SK-N-SH (cell line): ENCODE results near the gene PPIB. TPM values are rescaled to one million over a fixed set of nuclear protein-coding genes. Genes with fewer than 3 reads are reported as not detected.

Source experiments
- CTCF ChIA-PET: fragments of 300-600, 350-600 bp; formaldehyde crosslinking; extraction: SDS; loops from one replicate; lab custom pipeline; 2021; lab: Yijun Ruan, JAX
- POLR2A ChIA-PET: fragments of 350-600 bp; sonication (Branson Sonifier 250); formaldehyde crosslinking; extraction: SDS; loops from one replicate; lab custom pipeline; 2020; ENCODE audit warnings: antibody characterized with exemption, inconsistent platforms; lab: Yijun Ruan, JAX
- DNase-seq: peaks from one replicate; pipeline ENCODE4 v3.0.0; 2012
- H2AFZ ChIP-seq: fragments of 200-600 bp; sonication (generic); 2 replicates; pipeline ENCODE4 v1.8.1; 2016; ENCODE audit warnings: antibody characterized with exemption, mild to moderate bottlenecking, low read depth
- H3F3A ChIP-seq: fragments of 200-600 bp; sonication (generic); replicated peaks from 2 replicates; pipeline ENCODE3; 2016; ENCODE audit warnings: antibody characterized with exemption, mild to moderate bottlenecking; ENCODE audit not compliant: insufficient read depth
- H3K27ac ChIP-seq, 2 experiments: fragments of 200-500 bp in 1 of 2; fragments of 200-600 bp in 1 of 2; sonication (Bioruptor generic) in 1 of 2; sonication (generic), shearing (Covaris generic) in 1 of 2; 2 replicates each; pipeline versions ENCODE4 v1.5.1 to v1.6.1; 2014 to 2016; ENCODE audit warnings: low read depth in 2 of 2, inconsistent platforms in 1 of 2, low read length in 1 of 2, mild to moderate bottlenecking in 1 of 2, mixed read lengths in 1 of 2
- H3K27me3 ChIP-seq: fragments of 200-600 bp; sonication (generic), shearing (Covaris generic); 2 replicates; pipeline ENCODE4 v1.6.1; 2016; ENCODE audit warnings: mixed run types; ENCODE audit not compliant: insufficient read depth
- H3K36me3 ChIP-seq, 2 experiments: fragments of 200-500 bp in 1 of 2; fragments of 200-600 bp in 1 of 2; sonication (Bioruptor generic) in 1 of 2; sonication (generic) in 1 of 2; replicated peaks in 1 of 2; 2 replicates each; pipeline versions ENCODE3 to v1.5.1; 2014 to 2016; ENCODE audit warnings: low read length in 1 of 2, mild to moderate bottlenecking in 1 of 2; ENCODE audit not compliant: insufficient read depth in 2 of 2, control insufficient read depth in 1 of 2
- H3K4me1 ChIP-seq, 2 experiments: fragments of 200-500 bp in 1 of 2; fragments of 200-600 bp in 1 of 2; sonication (Bioruptor generic) in 1 of 2; sonication (generic), shearing (Covaris generic) in 1 of 2; 2 replicates each; pipeline versions ENCODE4 v1.5.1 to v1.6.1; 2014 to 2016; ENCODE audit warnings: low read depth in 1 of 2, low read length in 1 of 2, mixed run types in 1 of 2; ENCODE audit not compliant: insufficient read depth in 2 of 2, control insufficient read depth in 1 of 2
- H3K4me2 ChIP-seq: fragments of 200-600 bp; sonication (generic), shearing (Covaris generic); 2 replicates; pipeline ENCODE4 v1.6.1; 2017; ENCODE audit warnings: mixed run types
- H3K4me3 ChIP-seq, 2 experiments: fragments of 200-500 bp in 1 of 2; fragments of 200-600 bp in 1 of 2; sonication (Bioruptor generic) in 1 of 2; sonication (generic), shearing (Covaris generic) in 1 of 2; 2 replicates each; pipeline versions ENCODE4 v1.5.1 to v1.8.1; 2014 to 2016; ENCODE audit warnings: low read depth in 2 of 2, inconsistent platforms in 1 of 2, low read length in 1 of 2, mild to moderate bottlenecking in 1 of 2, mixed read lengths in 1 of 2, moderate library complexity in 1 of 2
- H3K79me2 ChIP-seq: fragments of 200-600 bp; sonication (generic); 2 replicates; pipeline ENCODE4 v1.8.1; 2017; ENCODE audit warnings: mild to moderate bottlenecking; ENCODE audit not compliant: insufficient read depth
- H3K9ac ChIP-seq: fragments of 200-600 bp; sonication (generic); 2 replicates; pipeline ENCODE4 v1.6.1; 2017; ENCODE audit warnings: mixed run types
- H3K9me2 ChIP-seq: fragments of 200-600 bp; sonication (generic); 2 replicates; pipeline ENCODE4 v1.6.1; 2017; ENCODE audit warnings: mixed run types
- H3K9me3 ChIP-seq: fragments of 200-600 bp; sonication (generic); 2 replicates; pipeline ENCODE4 v1.6.1; 2017; ENCODE audit warnings: mixed run types, mild to moderate bottlenecking, moderate library complexity
- H4K20me1 ChIP-seq: fragments of 200-600 bp; sonication (generic); 2 replicates; pipeline ENCODE4 v1.6.1; 2017; ENCODE audit warnings: mild to moderate bottlenecking, mixed run types; ENCODE audit not compliant: insufficient read depth
- EP300 ChIP-seq, 2 experiments: IDR thresholded peaks; 2 replicates each; pipeline versions ENCODE4 v1.4.0 to v1.6.1; 2012; ENCODE audit warnings: borderline replicate concordance in 1 of 2, low read depth in 1 of 2, low read length in 1 of 2
- EZH2phosphoT487 ChIP-seq: fragments of 200-600 bp; sonication (generic); IDR thresholded peaks from 2 replicates; pipeline ENCODE4 v1.6.1; 2017; ENCODE audit warnings: low read depth, mixed run types, mild to moderate bottlenecking, antibody characterized with exemption, moderate library complexity, borderline replicate concordance
- FOSL2 ChIP-seq: IDR thresholded peaks from 2 replicates; pipeline ENCODE4 v1.4.0; 2012; ENCODE audit warnings: low read depth, mild to moderate bottlenecking, moderate library complexity, borderline replicate concordance
- FOXJ3 ChIP-seq: sonication (generic); formaldehyde crosslinking; IDR thresholded peaks from 2 replicates; pipeline ENCODE4 v1.5.1; 2020; ENCODE audit warnings: mild to moderate bottlenecking, missing genetic modification reagents
- IRF3 ChIP-seq: fragments of 150-350 bp; IDR thresholded peaks from 2 replicates; pipeline ENCODE4 v1.6.1; 2016; ENCODE audit warnings: mild to moderate bottlenecking, low read depth, low read length
- PBX3 ChIP-seq: IDR thresholded peaks from 2 replicates; pipeline ENCODE4; 2012
- POLR2AphosphoS5 ChIP-seq: IDR thresholded peaks from 2 replicates; pipeline ENCODE4 v1.6.1; 2012; ENCODE audit warnings: low read depth, low read length
- RAD21 ChIP-seq: IDR thresholded peaks from 2 replicates; pipeline ENCODE4 v1.6.1; 2012; ENCODE audit warnings: mild to moderate bottlenecking, low read length
- RCOR1 ChIP-seq: fragments of 150-350 bp; IDR thresholded peaks from 2 replicates; pipeline ENCODE4 v1.6.1; 2017; ENCODE audit warnings: antibody characterized with exemption, low read length
- RXRA ChIP-seq: IDR thresholded peaks from 2 replicates; pipeline ENCODE4 v1.4.0; 2012; ENCODE audit warnings: low read depth, mild to moderate bottlenecking, borderline replicate concordance
- SMC3 ChIP-seq: IDR thresholded peaks from 2 replicates; pipeline ENCODE4 v1.6.1; 2012; ENCODE audit warnings: low read depth, low read length, improper control_type of control experiment
- TEAD4 ChIP-seq: IDR thresholded peaks from 2 replicates; pipeline ENCODE4 v1.4.0; 2012; ENCODE audit warnings: mild to moderate bottlenecking, borderline replicate concordance; ENCODE audit not compliant: insufficient read depth
- USF1 ChIP-seq: IDR thresholded peaks from 2 replicates; pipeline ENCODE4 v1.4.0; 2012; ENCODE audit warnings: low read depth, borderline replicate concordance
- YY1 ChIP-seq: IDR thresholded peaks from 2 replicates; pipeline ENCODE4 v1.4.0; 2012; ENCODE audit warnings: low read depth, mild to moderate bottlenecking
- ZBTB33 ChIP-seq: IDR thresholded peaks from 2 replicates; pipeline ENCODE4 v1.4.0; 2012; ENCODE audit warnings: low read depth, borderline replicate concordance
- WGBS: methylation state at CpG from one replicate; pipeline ENCODE4 v1.1.6; 2017; ENCODE audit warnings: low lambda C conversion rate; 5-methylcytosine and 5-hydroxymethylcytosine counted together
- polyA plus RNA-seq, 3 experiments: library from polyadenylated mRNA; depleted of rRNA; stranded (reverse); fragments of >200 nt; gene quantifications; 2 replicates each; pipeline ENCODE4 v1.2.3, GENCODE V29; 2012
- TF ChIP-seq, protein P1 (sequence below): IDR thresholded peaks from 2 replicates; pipeline ENCODE4 v1.6.1; 2012; ENCODE audit warnings: mild to moderate bottlenecking, low read depth, low read length, moderate library complexity

Gene PPIB
- polyA plus RNA-seq, 1 of the 3 experiments (the other 2 are of a cell fraction): 1,379 TPM

- TF ChIP-seq, protein P1, sequence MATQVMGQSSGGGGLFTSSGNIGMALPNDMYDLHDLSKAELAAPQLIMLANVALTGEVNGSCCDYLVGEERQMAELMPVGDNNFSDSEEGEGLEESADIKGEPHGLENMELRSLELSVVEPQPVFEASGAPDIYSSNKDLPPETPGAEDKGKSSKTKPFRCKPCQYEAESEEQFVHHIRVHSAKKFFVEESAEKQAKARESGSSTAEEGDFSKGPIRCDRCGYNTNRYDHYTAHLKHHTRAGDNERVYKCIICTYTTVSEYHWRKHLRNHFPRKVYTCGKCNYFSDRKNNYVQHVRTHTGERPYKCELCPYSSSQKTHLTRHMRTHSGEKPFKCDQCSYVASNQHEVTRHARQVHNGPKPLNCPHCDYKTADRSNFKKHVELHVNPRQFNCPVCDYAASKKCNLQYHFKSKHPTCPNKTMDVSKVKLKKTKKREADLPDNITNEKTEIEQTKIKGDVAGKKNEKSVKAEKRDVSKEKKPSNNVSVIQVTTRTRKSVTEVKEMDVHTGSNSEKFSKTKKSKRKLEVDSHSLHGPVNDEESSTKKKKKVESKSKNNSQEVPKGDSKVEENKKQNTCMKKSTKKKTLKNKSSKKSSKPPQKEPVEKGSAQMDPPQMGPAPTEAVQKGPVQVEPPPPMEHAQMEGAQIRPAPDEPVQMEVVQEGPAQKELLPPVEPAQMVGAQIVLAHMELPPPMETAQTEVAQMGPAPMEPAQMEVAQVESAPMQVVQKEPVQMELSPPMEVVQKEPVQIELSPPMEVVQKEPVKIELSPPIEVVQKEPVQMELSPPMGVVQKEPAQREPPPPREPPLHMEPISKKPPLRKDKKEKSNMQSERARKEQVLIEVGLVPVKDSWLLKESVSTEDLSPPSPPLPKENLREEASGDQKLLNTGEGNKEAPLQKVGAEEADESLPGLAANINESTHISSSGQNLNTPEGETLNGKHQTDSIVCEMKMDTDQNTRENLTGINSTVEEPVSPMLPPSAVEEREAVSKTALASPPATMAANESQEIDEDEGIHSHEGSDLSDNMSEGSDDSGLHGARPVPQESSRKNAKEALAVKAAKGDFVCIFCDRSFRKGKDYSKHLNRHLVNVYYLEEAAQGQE: no peak
Observed at GRCh38 chr15:64164436-64164835, 1.6 kb upstream of the PPIB start (continued).

DNA sequence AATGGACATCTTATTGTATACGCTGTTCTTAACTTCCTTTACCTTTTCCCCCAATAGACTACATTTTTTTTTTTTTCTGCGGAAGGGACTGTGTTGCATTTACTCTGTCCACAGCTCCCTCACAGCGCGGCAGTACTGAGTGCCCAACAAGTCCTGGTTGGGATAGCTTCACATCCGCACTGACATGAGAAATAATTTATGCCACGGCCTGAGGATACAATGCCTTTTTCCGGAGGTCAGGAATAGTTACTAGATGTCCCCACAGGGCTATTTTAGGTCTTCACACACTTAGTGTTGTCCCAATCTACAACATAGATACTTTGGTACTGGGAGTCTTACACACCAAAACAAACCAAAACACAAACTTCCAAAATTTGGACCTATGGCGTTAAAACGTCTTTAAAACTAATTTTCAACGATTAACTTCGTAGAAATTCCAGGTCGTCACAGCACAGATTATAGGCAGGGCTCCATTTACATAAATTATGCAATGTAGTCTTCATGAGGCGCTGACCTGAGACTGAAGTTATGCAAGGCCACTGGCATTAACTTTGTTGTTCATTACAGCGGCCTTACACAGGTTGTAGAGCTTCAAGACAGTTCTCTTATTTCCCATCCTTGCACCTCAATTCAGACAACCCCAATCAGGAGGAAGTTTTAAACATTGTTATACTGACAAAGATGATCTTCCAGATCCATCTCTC is 989 bp upstream of the PPIB start:
- H3K27ac ChIP-seq: peak overlapping the region; percentile 70 to 81; a peak in 3 of 4 replicates
- CTCF ChIA-PET: interaction anchor here (0.6 to 4.1 kb wide), 19 partner anchors 11 to 518 kb away, joined by 3 to 42 read pairs (median 4); partner anchors contain the start of genes CSNK1G1, SNX22 and TRIP4

More for the DNA sequence above, 989 bp upstream of the PPIB start:
- peak overlapping the region; percentile 44; the same call in 1 of the 2 replicates for H3K9ac ChIP-seq
- H3K4me1 ChIP-seq: peaks cover 22 to 23% of the 10 kb centered on the region in 2 experiments; a peak in 3 of 4 replicates
- DNase-seq: no peak
- peaks cover 27% of the 10 kb centered on the region for H3F3A ChIP-seq
- 73% methylated on average over 14 of the region's 14 CpGs for WGBS
- H3K9me2 ChIP-seq: no peaks in the 10 kb centered on the region
- peaks cover 15 to 30% of the 10 kb centered on the region in 2 experiments for H3K36me3 ChIP-seq
- peaks cover 23% of the 10 kb centered on the region for H4K20me1 ChIP-seq
- POLR2A ChIA-PET: interaction anchor here (1.1 to 2.6 kb wide), 4 partner anchors 11 to 224 kb away, joined by 4 to 24 read pairs (median 14); partner anchors contain the start of genes CIAO2A, SNX22 and TRIP4
- peak overlapping the region; percentile 84 for H2AFZ ChIP-seq
- no peak for TF ChIP-seq RAD21
- no peak for TF ChIP-seq SMC3
- TF ChIP-seq USF1: no peak
- no peak for TF ChIP-seq ZBTB33
- TF ChIP-seq RCOR1: no peak
- TF ChIP-seq PBX3: no peak
- TF ChIP-seq FOXJ3 (CRISPR knock-in tag): no peak
- TF ChIP-seq YY1: no peak
- no peak for TF ChIP-seq FOSL2
- no peak for TF ChIP-seq EZH2phosphoT487
- TF ChIP-seq RXRA: no peak
- TF ChIP-seq IRF3: no peak
- no peak for TF ChIP-seq POLR2AphosphoS5
- no peak for TF ChIP-seq TEAD4
- no peak for TF ChIP-seq EP300 (IDR thresholded peaks at IDR 0.05; ENCODE audit: borderline replicate concordance in 1 of 2, low read depth in 1 of 2, low read length in 1 of 2)
- peak overlapping the region; percentile 67 for H3K4me2 ChIP-seq
- H3K4me3 ChIP-seq: peak overlapping the region; percentile 71 to 85
- H3K79me2 ChIP-seq: peaks cover 34% of the 10 kb centered on the region
- H3K9me3 ChIP-seq: no peaks in the 10 kb centered on the region
- no peaks in the 10 kb centered on the region for H3K27me3 ChIP-seq
